ENCODE data around the gene UNC13D. TPM values are rescaled to one million over a fixed set of nuclear protein-coding genes. Genes with fewer than 3 reads are reported as not detected.

The UNC13D gene
- polyA plus RNA-seq, 1 experiment, result 0.16 TPM

- POLR2A ChIA-PET, result no interaction called here
- TF ChIP-seq CTCF (IDR thresholded peaks at IDR 0.05; ENCODE audit: low read depth, low read length), result no peak
- Histone ChIP-seq H3K4me3 (ENCODE audit: low read depth, low read length) (no peak overlapping the region), H3K27ac (ENCODE audit: low read depth, low read length) (no peak overlapping the region), H3K9me3 (ENCODE audit: control insufficient read depth, insufficient read depth, low read length) (no peaks in the 10 kb centered on the region; the same call in 1 of the 2 replicates), H3K27me3 (ENCODE audit: control insufficient read depth, insufficient read depth, low read length) (no peaks in the 10 kb centered on the region)
- CTCF ChIA-PET, result no interaction called here
- no peak for DNase-seq (ENCODE audit: low read depth, low spot score)
Observed at GRCh38 chr17:75809631-75810111, 34.5 kb downstream of the UNC13D start.

GRCh38 chr17:75808905-75809621 lies 35.1 kb downstream of the UNC13D start:
- no peak for DNase-seq (ENCODE audit: low read depth, low spot score)
- ChIA-PET CTCF (interaction anchor here (1.2 kb wide), 1 partner anchor 21 kb away, joined by 3 read pairs; no protein-coding TSS in a partner anchor), POLR2A (no interaction called here)
- TF ChIP-seq CTCF (IDR thresholded peaks at IDR 0.05; ENCODE audit: low read depth, low read length), result no peak
- no peaks in the 10 kb centered on the region; the same call in 1 of the 2 replicates for H3K9me3 ChIP-seq (ENCODE audit: control insufficient read depth, insufficient read depth, low read length)
- no peak overlapping the region for H3K27ac ChIP-seq (ENCODE audit: low read depth, low read length)
- H3K27me3 ChIP-seq (ENCODE audit: control insufficient read depth, insufficient read depth, low read length), result no peaks in the 10 kb centered on the region
- H3K4me3 ChIP-seq (ENCODE audit: low read depth, low read length), result no peak overlapping the region

GRCh38 chr17:75808549-75808904 lies 35.7 kb downstream of the UNC13D start:
- DNase-seq (ENCODE audit: low read depth, low spot score), result no peak
- CTCF ChIA-PET, result interaction anchor here (1.2 to 2.9 kb wide), 2 partner anchors 22 to 25 kb away, joined by 3 to 9 read pairs; no protein-coding TSS in a partner anchor
- H3K4me3 ChIP-seq (ENCODE audit: low read depth, low read length), result no peak overlapping the region
- POLR2A ChIA-PET, result no interaction called here
- H3K27me3 ChIP-seq (ENCODE audit: control insufficient read depth, insufficient read depth, low read length), result no peaks in the 10 kb centered on the region
- H3K9me3 ChIP-seq (ENCODE audit: control insufficient read depth, insufficient read depth, low read length), result no peaks in the 10 kb centered on the region
- no peak overlapping the region for H3K27ac ChIP-seq (ENCODE audit: low read depth, low read length)
- TF ChIP-seq CTCF (IDR thresholded peaks at IDR 0.05; ENCODE audit: low read depth, low read length), result no peak

- TF ChIP-seq CTCF (IDR thresholded peaks at IDR 0.05; ENCODE audit: low read depth, low read length), result no peak
- no peak overlapping the region for H3K4me3 ChIP-seq (ENCODE audit: low read depth, low read length)
- ChIA-PET CTCF (interaction anchor here (0.6 to 2.9 kb wide), 4 partner anchors 19 to 495 kb away, joined by 3 to 9 read pairs (median 4); no protein-coding TSS in a partner anchor), POLR2A (no interaction called here)
- no peaks in the 10 kb centered on the region for H3K9me3 ChIP-seq (ENCODE audit: control insufficient read depth, insufficient read depth, low read length)
- no peak for DNase-seq (ENCODE audit: low read depth, low spot score)
- no peak overlapping the region for H3K27ac ChIP-seq (ENCODE audit: low read depth, low read length)
- H3K27me3 ChIP-seq (ENCODE audit: control insufficient read depth, insufficient read depth, low read length), result no peaks in the 10 kb centered on the region
Observed at GRCh38 chr17:75807861-75808260, 36.3 kb downstream of the UNC13D start.

- ChIA-PET POLR2A (no interaction called here), CTCF (interaction anchor here (1.1 to 2.9 kb wide), 2 partner anchors 24 to 39 kb away, joined by 3 to 9 read pairs; no protein-coding TSS in a partner anchor)
- no peak for TF ChIP-seq CTCF (IDR thresholded peaks at IDR 0.05; ENCODE audit: low read depth, low read length)
- Histone ChIP-seq H3K27me3 (ENCODE audit: control insufficient read depth, insufficient read depth, low read length) (no peaks in the 10 kb centered on the region), H3K4me3 (ENCODE audit: low read depth, low read length) (no peak overlapping the region), H3K9me3 (ENCODE audit: control insufficient read depth, insufficient read depth, low read length) (no peaks in the 10 kb centered on the region), H3K27ac (ENCODE audit: low read depth, low read length) (peak overlapping the region; percentile 11)
- no peak for DNase-seq (ENCODE audit: low read depth, low spot score)
Observed at GRCh38 chr17:75806822-75807500, 37.2 kb downstream of the UNC13D start.
